ENCODE data around the gene CYTH4. TPM values are rescaled to one million over a fixed set of nuclear protein-coding genes. Genes with fewer than 3 reads are reported as not detected.

CYTH4 gene
- polyA plus RNA-seq, 1 donor from 2014 or later, result not detected

- Histone ChIP-seq H3K79me2 (replicated peaks; ENCODE audit: insufficient read depth, low read length) (no peaks in the 10 kb centered on the region), H3K27ac (ENCODE audit: low read length) (no peak overlapping the region), H3K9ac (ENCODE audit: low read length) (no peak overlapping the region), H3K36me3 (ENCODE audit: insufficient read depth, low read length) (no peaks in the 10 kb centered on the region), H3K27me3 (ENCODE audit: insufficient read depth, low read depth, low read length) (no peaks in the 10 kb centered on the region), H3F3A (ENCODE audit: insufficient read depth, low read length, poor library complexity, severe bottlenecking) (no peaks in the 10 kb centered on the region), H3K4me2 (ENCODE audit: low read length) (no peak overlapping the region), H2AFZ (ENCODE audit: low read depth, low read length) (no peak overlapping the region), H4K20me1 (ENCODE audit: insufficient read depth) (no peaks in the 10 kb centered on the region), H3K4me3 (ENCODE audit: low read length) (no peak overlapping the region), H3K9me3 (ENCODE audit: low read length) (no peaks in the 10 kb centered on the region), H3K9me2 (ENCODE audit: insufficient read depth, low read length) (no peaks in the 10 kb centered on the region)
- no peak for TF ChIP-seq MXI1 (conservative IDR thresholded peaks at IDR 0.05; ENCODE audit: poor library complexity, severe bottlenecking)
- TF ChIP-seq SMC3 (conservative IDR thresholded peaks at IDR 0.05; ENCODE audit: poor library complexity), result peak; percentile 15
- TF ChIP-seq CTCF (IDR thresholded peaks at IDR 0.05; ENCODE audit: poor library complexity, severe bottlenecking), result peak; percentile 45
- TF ChIP-seq RAD21 (conservative IDR thresholded peaks at IDR 0.05), result peak; percentile 30
Measured at GRCh38 chr22:37253126-37253660, 29.1 kb upstream of the CYTH4 start.

DNA sequence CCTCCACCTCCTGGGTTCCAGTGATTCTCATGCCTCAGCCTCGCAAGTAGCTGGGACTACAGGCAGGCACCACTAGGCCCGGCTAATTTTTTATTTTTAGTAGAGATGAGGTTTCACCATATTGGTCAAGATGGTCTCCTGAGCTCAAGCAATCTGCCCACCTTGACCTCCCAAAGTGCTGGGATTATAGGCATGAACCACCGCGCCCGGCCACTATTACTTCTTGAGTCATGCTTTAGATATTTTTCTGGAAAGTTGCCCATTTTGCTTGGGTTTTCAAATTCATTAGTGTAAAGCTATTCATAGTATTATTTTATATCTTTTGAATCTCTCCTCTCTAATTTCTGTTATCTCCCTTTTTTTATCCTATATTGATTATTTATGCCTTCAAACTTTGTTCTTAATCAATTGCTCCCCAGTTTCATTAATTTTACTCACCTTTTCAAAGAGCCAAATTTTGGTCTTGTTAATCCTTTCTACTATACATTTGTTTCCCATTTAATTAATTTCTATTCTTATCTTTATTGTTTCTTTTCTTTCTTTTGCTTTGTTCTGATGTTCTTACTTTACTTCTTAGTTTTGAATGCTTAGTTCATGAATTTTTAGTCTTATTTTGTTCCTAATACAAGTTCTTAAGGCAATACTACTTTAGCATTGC lies 28.0 kb upstream of the CYTH4 start:
- H3K4me2 ChIP-seq (ENCODE audit: low read length), result no peak overlapping the region
- no peaks in the 10 kb centered on the region for H3F3A ChIP-seq (ENCODE audit: insufficient read depth, low read length, poor library complexity, severe bottlenecking)
- H3K27me3 ChIP-seq (ENCODE audit: insufficient read depth, low read depth, low read length), result no peaks in the 10 kb centered on the region
- H4K20me1 ChIP-seq (ENCODE audit: insufficient read depth), result no peaks in the 10 kb centered on the region
- TF ChIP-seq RAD21 (conservative IDR thresholded peaks at IDR 0.05) (no peak), MXI1 (conservative IDR thresholded peaks at IDR 0.05; ENCODE audit: poor library complexity, severe bottlenecking) (no peak), EP300 (conservative IDR thresholded peaks at IDR 0.05; ENCODE audit: poor library complexity, severe bottlenecking) (no peak), CTCF (IDR thresholded peaks at IDR 0.05; ENCODE audit: poor library complexity, severe bottlenecking) (no peak), SMC3 (conservative IDR thresholded peaks at IDR 0.05; ENCODE audit: poor library complexity) (no peak), EZH2 (IDR thresholded peaks at IDR 0.05; ENCODE audit: borderline replicate concordance, insufficient read depth, low read length, poor library complexity, severe bottlenecking) (no peak), REST (IDR thresholded peaks at IDR 0.05; ENCODE audit: borderline replicate concordance) (no peak), POLR2AphosphoS5 (IDR thresholded peaks at IDR 0.05) (no peak), TAF1 (IDR thresholded peaks at IDR 0.05; ENCODE audit: low read depth) (no peak)
- no peak overlapping the region for H2AFZ ChIP-seq (ENCODE audit: low read depth, low read length)
- H3K27ac ChIP-seq (ENCODE audit: low read length), result no peak overlapping the region
- no peak overlapping the region for H3K4me3 ChIP-seq (ENCODE audit: low read length)
- H3K36me3 ChIP-seq (ENCODE audit: insufficient read depth, low read length), result no peaks in the 10 kb centered on the region
- no peaks in the 10 kb centered on the region for H3K9me3 ChIP-seq (ENCODE audit: low read length)
- H3K79me2 ChIP-seq (replicated peaks; ENCODE audit: insufficient read depth, low read length), result no peaks in the 10 kb centered on the region
- H3K9me2 ChIP-seq (ENCODE audit: insufficient read depth, low read length), result no peaks in the 10 kb centered on the region
- no peak overlapping the region for H3K9ac ChIP-seq (ENCODE audit: low read length)

Data from neural cell (in vitro differentiated cells).